Measurements from ENCODE around the gene CDHR2.

CDHR2 gene

DNA sequence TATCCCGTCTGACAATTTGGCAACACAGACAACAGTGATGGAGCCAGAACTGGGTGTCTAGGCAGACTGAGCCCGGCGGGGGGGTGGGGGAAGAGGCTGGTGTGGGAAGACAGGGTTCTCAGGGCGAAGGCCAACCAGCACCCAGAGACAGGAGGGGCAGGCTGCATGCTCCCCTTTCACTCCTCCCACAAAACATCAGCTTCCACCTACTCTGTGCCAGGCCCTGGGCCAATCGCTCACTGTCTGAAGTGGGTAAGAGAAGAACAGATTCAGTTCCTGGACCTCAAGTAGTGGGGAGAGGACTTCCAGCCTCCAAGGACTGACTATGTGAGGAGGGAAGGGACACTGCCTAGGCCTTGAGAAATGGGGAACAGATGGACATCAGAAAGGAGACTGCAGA, 78.4 kb downstream of the CDHR2 start:
- Histone ChIP-seq H3K4me3 (ENCODE audit: low read depth, low read length) (no peak overlapping the region), H3K27ac (ENCODE audit: extremely low read depth, low read depth, low read length) (no peak overlapping the region), H3K36me3 (ENCODE audit: control insufficient read depth in 2 of 2, insufficient read depth in 1 of 2, low read length in 2 of 2) (no peaks in the 10 kb centered on the region), H3K4me1 (ENCODE audit: control insufficient read depth, insufficient read depth, low read length) (peaks cover 6% of the 10 kb centered on the region; the same call in 1 of the 2 replicates), H3K9me3 (ENCODE audit: control insufficient read depth, insufficient read depth, low read depth, low read length) (no peaks in the 10 kb centered on the region)
- peak; percentile 18; the same call in 1 of the 2 replicates for TF ChIP-seq EGR2 (tag by site-specific recombination; IDR thresholded peaks at IDR 0.05; ENCODE audit: low read depth)
- TF ChIP-seq, protein P1, sequence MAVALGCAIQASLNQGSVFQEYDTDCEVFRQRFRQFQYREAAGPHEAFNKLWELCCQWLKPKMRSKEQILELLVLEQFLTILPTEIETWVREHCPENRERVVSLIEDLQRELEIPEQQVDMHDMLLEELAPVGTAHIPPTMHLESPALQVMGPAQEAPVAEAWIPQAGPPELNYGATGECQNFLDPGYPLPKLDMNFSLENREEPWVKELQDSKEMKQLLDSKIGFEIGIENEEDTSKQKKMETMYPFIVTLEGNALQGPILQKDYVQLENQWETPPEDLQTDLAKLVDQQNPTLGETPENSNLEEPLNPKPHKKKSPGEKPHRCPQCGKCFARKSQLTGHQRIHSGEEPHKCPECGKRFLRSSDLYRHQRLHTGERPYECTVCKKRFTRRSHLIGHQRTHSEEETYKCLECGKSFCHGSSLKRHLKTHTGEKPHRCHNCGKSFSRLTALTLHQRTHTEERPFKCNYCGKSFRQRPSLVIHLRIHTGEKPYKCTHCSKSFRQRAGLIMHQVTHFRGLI (tag by site-specific recombination; IDR thresholded peaks at IDR 0.05), result no peak
- no peak for TF ChIP-seq ZNF626 (tag by site-specific recombination; IDR thresholded peaks at IDR 0.05)
- TF ChIP-seq KLF10 (tag by site-specific recombination; IDR thresholded peaks at IDR 0.05), result no peak
- peak; percentile 37; the same call in 1 of the 2 replicates for TF ChIP-seq ZFHX2 (tag by site-specific recombination; conservative IDR thresholded peaks at IDR 0.05)
- no peak for TF ChIP-seq SP2 (tag by site-specific recombination; IDR thresholded peaks at IDR 0.05)
- TF ChIP-seq ZBTB21 (tag by site-specific recombination; IDR thresholded peaks at IDR 0.05), result no peak
- no peak for TF ChIP-seq OVOL3 (tag by site-specific recombination; IDR thresholded peaks at IDR 0.05)
- TF ChIP-seq HOXC10 (CRISPR knock-in tag; IDR thresholded peaks at IDR 0.05), result no peak
- no peak for TF ChIP-seq ZSCAN23 (tag by site-specific recombination; IDR thresholded peaks at IDR 0.05)
- TF ChIP-seq ZNF530 (tag by site-specific recombination; IDR thresholded peaks at IDR 0.05; ENCODE audit: low read depth), result no peak
- TF ChIP-seq ZNF785 (tag by site-specific recombination; IDR thresholded peaks at IDR 0.05), result no peak
- no peak for TF ChIP-seq ZNF114 (tag by site-specific recombination; IDR thresholded peaks at IDR 0.05)
- no peak for TF ChIP-seq ZNF423 (tag by site-specific recombination; IDR thresholded peaks at IDR 0.05)
- no peak for TF ChIP-seq ZNF211 (tag by site-specific recombination; IDR thresholded peaks at IDR 0.05; ENCODE audit: low read depth)
- CTCF ChIA-PET, result interaction anchor here (1.0 kb wide), 1 partner anchor 30 kb away, joined by 4 read pairs; no protein-coding TSS in a partner anchor
- POLR2A ChIA-PET, result no interaction called here

DNA sequence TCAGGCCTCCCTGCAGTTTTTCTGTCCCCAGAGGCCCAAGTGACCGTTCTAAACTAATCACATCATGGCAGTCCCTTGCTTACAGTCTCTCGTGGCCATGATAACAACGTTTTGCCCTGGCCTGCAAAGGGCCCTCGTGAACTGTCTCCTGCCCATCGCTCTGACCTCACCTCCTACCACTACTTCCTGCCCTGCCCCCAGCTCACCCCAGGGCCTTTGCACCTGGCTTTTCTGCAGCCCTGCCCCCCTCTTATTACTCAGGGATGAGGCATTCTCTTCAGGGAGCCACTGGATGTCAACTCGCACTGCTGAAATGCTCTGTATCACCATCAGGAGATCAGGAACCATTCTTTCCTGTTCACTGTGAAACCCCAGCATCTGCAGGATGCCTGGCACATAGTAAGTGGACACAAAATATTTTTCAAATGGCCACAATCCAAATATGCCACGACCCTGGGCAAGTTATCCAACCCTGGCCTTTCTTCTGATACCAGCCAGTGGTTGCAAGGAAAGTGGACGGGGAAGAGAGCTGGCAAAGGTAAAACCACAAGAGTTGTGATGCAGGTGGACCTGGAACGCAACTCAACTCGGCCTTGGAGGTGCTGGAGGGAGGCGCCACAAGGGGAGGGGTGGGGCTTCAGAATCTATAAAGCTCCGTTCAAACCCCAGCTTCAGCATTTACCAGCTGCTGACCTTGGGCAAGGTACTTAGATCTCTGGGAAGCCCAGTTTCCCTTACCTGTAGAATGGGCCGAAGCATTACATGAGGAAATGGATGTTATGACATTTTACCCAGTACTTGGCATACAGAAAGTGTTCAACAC, 79.5 kb downstream of the CDHR2 start:
- Histone ChIP-seq H3K4me3 (ENCODE audit: low read depth, low read length) (no peak overlapping the region), H3K9me3 (ENCODE audit: control insufficient read depth, insufficient read depth, low read depth, low read length) (no peaks in the 10 kb centered on the region), H3K27ac (ENCODE audit: extremely low read depth, low read depth, low read length) (no peak overlapping the region), H3K4me1 (ENCODE audit: control insufficient read depth, insufficient read depth, low read length) (peaks cover 6% of the 10 kb centered on the region; the same call in 1 of the 2 replicates), H3K36me3 (ENCODE audit: control insufficient read depth in 2 of 2, insufficient read depth in 1 of 2, low read length in 2 of 2) (no peaks in the 10 kb centered on the region)
- TF ChIP-seq ZNF626 (tag by site-specific recombination; IDR thresholded peaks at IDR 0.05) (no peak), ZNF623 (tag by site-specific recombination; IDR thresholded peaks at IDR 0.05) (peak; percentile 97), ZNF571 (tag by site-specific recombination; IDR thresholded peaks at IDR 0.05) (no peak), ZNF664 (tag by site-specific recombination; IDR thresholded peaks at IDR 0.05) (peak; percentile 15; the same call in 1 of the 2 replicates), ZNF248 (tag by site-specific recombination; IDR thresholded peaks at IDR 0.05) (no peak)
- TF ChIP-seq, protein P2, sequence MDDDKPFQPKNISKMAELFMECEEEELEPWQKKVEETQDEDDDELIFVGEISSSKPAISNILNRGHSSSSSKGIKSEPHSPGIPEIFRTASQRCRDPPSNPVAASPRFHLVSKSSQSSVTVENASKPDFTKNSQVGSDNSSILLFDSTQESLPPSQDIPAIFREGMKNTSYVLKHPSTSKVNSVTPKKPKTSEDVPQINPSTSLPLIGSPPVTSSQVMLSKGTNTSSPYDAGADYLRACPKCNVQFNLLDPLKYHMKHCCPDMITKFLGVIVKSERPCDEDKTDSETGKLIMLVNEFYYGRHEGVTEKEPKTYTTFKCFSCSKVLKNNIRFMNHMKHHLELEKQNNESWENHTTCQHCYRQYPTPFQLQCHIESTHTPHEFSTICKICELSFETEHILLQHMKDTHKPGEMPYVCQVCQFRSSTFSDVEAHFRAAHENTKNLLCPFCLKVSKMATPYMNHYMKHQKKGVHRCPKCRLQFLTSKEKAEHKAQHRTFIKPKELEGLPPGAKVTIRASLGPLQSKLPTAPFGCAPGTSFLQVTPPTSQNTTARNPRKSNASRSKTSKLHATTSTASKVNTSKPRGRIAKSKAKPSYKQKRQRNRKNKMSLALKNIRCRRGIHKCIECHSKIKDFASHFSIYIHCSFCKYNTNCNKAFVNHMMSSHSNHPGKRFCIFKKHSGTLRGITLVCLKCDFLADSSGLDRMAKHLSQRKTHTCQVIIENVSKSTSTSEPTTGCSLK (tag by site-specific recombination; IDR thresholded peaks at IDR 0.05), result no peak
- ChIA-PET POLR2A (interaction anchor here (1.5 kb wide), 1 partner anchor 22 kb away, joined by 4 read pairs; no protein-coding TSS in a partner anchor), CTCF (interaction anchor here (0.6 kb wide), 1 partner anchor 115 kb away, joined by 3 read pairs; no protein-coding TSS in a partner anchor)
